A549 (cell line): Measurements from ENCODE around the gene RABL6.
A peak's percentile ranks its signal among the peaks of the same experiment; 100 is the strongest.

Source experiments
- EP300 ChIP-seq, 2 experiments: fragments of >200 bp; sonication (Bioruptor Twin); formaldehyde crosslinking; IDR thresholded peaks; 2 replicates in 1 of 2; 3 replicates in 1 of 2; pipeline ENCODE4 v1.6.1; 2016 to 2017
- ESRRA ChIP-seq: fragments of 150-350 bp; IDR thresholded peaks from 2 replicates; pipeline ENCODE4 v1.6.1; 2014; ENCODE audit warnings: mild to moderate bottlenecking, low read length, borderline replicate concordance
- HDAC2 ChIP-seq: fragments of 200-600 bp; sonication (generic); IDR thresholded peaks from 2 replicates; pipeline ENCODE4 v1.6.1; 2016
- JUN ChIP-seq, 2 experiments: fragments of >200 bp; sonication (Bioruptor Twin); formaldehyde crosslinking; IDR thresholded peaks; 2 replicates in 1 of 2; 3 replicates in 1 of 2; pipeline ENCODE4 v1.6.1; 2016 to 2017
- MAFK ChIP-seq: fragments of 450-650 bp; IDR thresholded peaks from 2 replicates; pipeline ENCODE4 v1.6.1; 2014; ENCODE audit not compliant: partially characterized antibody
- POLR2A ChIP-seq: IDR thresholded peaks from 2 replicates; pipeline ENCODE4 v1.6.1; 2012; ENCODE audit warnings: mild to moderate bottlenecking, low read length
- ZNF302 ChIP-seq: fragments of 250-450 bp; sonication (Bioruptor Pico); IDR thresholded peaks from 2 replicates; pipeline ENCODE4 v1.9.0; 2021; ENCODE audit warnings: inconsistent platforms, mild to moderate bottlenecking, moderate library complexity
- TF ChIP-seq, protein P1 (sequence below): fragments of >200 bp; sonication (Bioruptor Twin); formaldehyde crosslinking; IDR thresholded peaks from 3 replicates; pipeline ENCODE4 v1.5.1; 2016
- TF ChIP-seq, protein P2 (sequence below): IDR thresholded peaks from 2 replicates; pipeline ENCODE4 v1.6.1; 2012; ENCODE audit warnings: low read depth, borderline replicate concordance

- TF ChIP-seq, protein P1, sequence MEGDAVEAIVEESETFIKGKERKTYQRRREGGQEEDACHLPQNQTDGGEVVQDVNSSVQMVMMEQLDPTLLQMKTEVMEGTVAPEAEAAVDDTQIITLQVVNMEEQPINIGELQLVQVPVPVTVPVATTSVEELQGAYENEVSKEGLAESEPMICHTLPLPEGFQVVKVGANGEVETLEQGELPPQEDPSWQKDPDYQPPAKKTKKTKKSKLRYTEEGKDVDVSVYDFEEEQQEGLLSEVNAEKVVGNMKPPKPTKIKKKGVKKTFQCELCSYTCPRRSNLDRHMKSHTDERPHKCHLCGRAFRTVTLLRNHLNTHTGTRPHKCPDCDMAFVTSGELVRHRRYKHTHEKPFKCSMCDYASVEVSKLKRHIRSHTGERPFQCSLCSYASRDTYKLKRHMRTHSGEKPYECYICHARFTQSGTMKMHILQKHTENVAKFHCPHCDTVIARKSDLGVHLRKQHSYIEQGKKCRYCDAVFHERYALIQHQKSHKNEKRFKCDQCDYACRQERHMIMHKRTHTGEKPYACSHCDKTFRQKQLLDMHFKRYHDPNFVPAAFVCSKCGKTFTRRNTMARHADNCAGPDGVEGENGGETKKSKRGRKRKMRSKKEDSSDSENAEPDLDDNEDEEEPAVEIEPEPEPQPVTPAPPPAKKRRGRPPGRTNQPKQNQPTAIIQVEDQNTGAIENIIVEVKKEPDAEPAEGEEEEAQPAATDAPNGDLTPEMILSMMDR, result no peak
- TF ChIP-seq POLR2A, result 0 out of 2 replicates have a peak, but pooled peaks have one; percentile 6
- TF ChIP-seq EP300 (IDR thresholded peaks at IDR 0.05), result no peak
- TF ChIP-seq ESRRA, result no peak
- TF ChIP-seq JUN (IDR thresholded peaks at IDR 0.05), result no peak
- TF ChIP-seq HDAC2, result no peak
- no peak for TF ChIP-seq ZNF302 (CRISPR knock-in tag)
- TF ChIP-seq, protein P2, sequence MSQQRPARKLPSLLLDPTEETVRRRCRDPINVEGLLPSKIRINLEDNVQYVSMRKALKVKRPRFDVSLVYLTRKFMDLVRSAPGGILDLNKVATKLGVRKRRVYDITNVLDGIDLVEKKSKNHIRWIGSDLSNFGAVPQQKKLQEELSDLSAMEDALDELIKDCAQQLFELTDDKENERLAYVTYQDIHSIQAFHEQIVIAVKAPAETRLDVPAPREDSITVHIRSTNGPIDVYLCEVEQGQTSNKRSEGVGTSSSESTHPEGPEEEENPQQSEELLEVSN, result no peak
- no peak for TF ChIP-seq MAFK
Measured at GRCh38 chr9:136796238-136796774, 11.4 kb upstream of the RABL6 start, which contains the start of gene CCDC183.
